ENCODE results near the gene SF3B5.

DNA sequence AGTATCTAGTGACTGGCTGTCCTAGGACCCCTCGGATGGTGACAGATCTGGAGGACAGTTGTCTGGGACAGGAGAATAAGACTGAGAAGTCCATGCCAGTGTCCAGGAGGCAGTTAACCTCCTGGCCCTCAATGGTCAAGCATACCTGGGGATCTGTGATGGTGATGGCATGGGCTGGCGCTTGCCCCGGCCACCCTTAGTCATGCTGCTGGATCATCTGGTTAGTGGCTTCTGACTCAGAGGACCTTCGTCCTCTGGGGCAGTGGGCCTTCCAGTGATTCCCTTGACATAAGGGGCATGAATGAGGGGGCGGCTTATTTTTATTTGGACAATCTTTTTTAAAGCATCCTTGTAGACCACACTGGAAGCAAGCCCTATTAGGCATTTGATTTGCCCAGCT is 24.0 kb upstream of the SF3B5 start:
- TF ChIP-seq CTCF (IDR thresholded peaks at IDR 0.05) (no peak), POLR2A (IDR thresholded peaks at IDR 0.05) (no peak)

Data from uterus (tissue), 2 donors.